Choroid plexus epithelial cell (primary cell): Measurements from ENCODE around the gene PLPP7.

ENCODE experiments used
- DNase-seq: peaks from one replicate; pipeline ENCODE4 v3.0.0-alpha.2; 2010; ENCODE audit warnings: low read depth
- H3K4me3 ChIP-seq: 2 replicates; pipeline ENCODE4 v1.5.1; 2011; ENCODE audit warnings: low read depth, mild to moderate bottlenecking, control low read depth, low read length, moderate library complexity
- CTCF ChIP-seq: conservative IDR thresholded peaks from 2 replicates; pipeline ENCODE4 v1.5.1; 2011; ENCODE audit warnings: low read depth, mild to moderate bottlenecking, control low read depth, inconsistent platforms, low read length, moderate library complexity

Gene PLPP7

GRCh38 chr9:131255676-131256197, 33.8 kb upstream of the PLPP7 start:
- no peak overlapping the region for H3K4me3 ChIP-seq
- TF ChIP-seq CTCF, result no peak

GRCh38 chr9:131257266-131258025, 32.1 kb upstream of the PLPP7 start:
- TF ChIP-seq CTCF, result no peak
- no peak overlapping the region for H3K4me3 ChIP-seq
- no peak for DNase-seq

More at GRCh38 chr9:131255676-131256197, 33.8 kb upstream of the PLPP7 start:
- DNase-seq, result no peak

GRCh38 chr9:131258186-131258585, 31.3 kb upstream of the PLPP7 start:
- no peak for TF ChIP-seq CTCF
- no peak overlapping the region for H3K4me3 ChIP-seq
- DNase-seq, result no peak

GRCh38 chr9:131258698-131259431, 30.7 kb upstream of the PLPP7 start:
- no peak overlapping the region for H3K4me3 ChIP-seq
- no peak for DNase-seq
- TF ChIP-seq CTCF, result no peak

- H3K4me3 ChIP-seq, result no peak overlapping the region
- TF ChIP-seq CTCF, result no peak
- DNase-seq, result no peak
These were observed 30.1 kb upstream of the PLPP7 start for GRCh38 chr9:131259432-131259898.

- no peak for DNase-seq
These were observed 29.5 kb upstream of the PLPP7 start for GRCh38 chr9:131259916-131260597.

More at GRCh38 chr9:131259916-131260597, 29.5 kb upstream of the PLPP7 start:
- no peak overlapping the region for H3K4me3 ChIP-seq
- TF ChIP-seq CTCF, result no peak
